Peyer's patch (tissue), 4 donors: ENCODE measurements around the gene SLC30A4. TPM values are rescaled to one million over a fixed set of nuclear protein-coding genes. Genes with fewer than 3 reads are reported as not detected.

Experiments
- DNase-seq, 3 donors: peaks; one replicate each; pipeline ENCODE4 v3.0.0-alpha.2; 2017 to 2019
- H3K27ac ChIP-seq, 4 donors: fragments of 200-600 bp; sonication (generic); one replicate each; pipeline ENCODE4 v1.5.1; 2016 to 2019
- H3K27me3 ChIP-seq, 2 donors: fragments of 200-600 bp; sonication (generic); one replicate each; pipeline ENCODE4 v1.5.1; 2019
- H3K36me3 ChIP-seq, 3 donors: fragments of 200-600 bp; sonication (generic); one replicate each; pipeline ENCODE4 v1.5.1; 2016 to 2019
- H3K4me1 ChIP-seq, 4 donors: fragments of 200-600 bp; sonication (generic); one replicate each; pipeline ENCODE4 v1.5.1; 2016 to 2019
- H3K4me3 ChIP-seq, 4 donors: fragments of 200-600 bp; sonication (generic); 1 replicate in 3 of 4; 2 replicates in 1 of 4; pipeline ENCODE4 v1.5.1; 2016 to 2019; ENCODE audit warnings: mild to moderate bottlenecking in 1 of 4
- H3K9me3 ChIP-seq, 4 donors: fragments of 200-600 bp; sonication (generic); one replicate each; pipeline ENCODE4 v1.5.1; 2016 to 2019; ENCODE audit warnings: mild to moderate bottlenecking in 1 of 4
- POLR2A ChIP-seq, 2 donors: fragments of 450-650 bp; IDR thresholded peaks; one replicate each; pipeline ENCODE4 v1.5.1; 2017; ENCODE audit warnings: antibody characterized with exemption in 2 of 2, mild to moderate bottlenecking in 2 of 2, moderate library complexity in 2 of 2
- total RNA-seq, 4 donors: library from RNA; depleted of rRNA; stranded (reverse); fragments of >200 nt; gene quantifications; one replicate each; pipeline ENCODE4 v1.1.0, GENCODE V29; 2016
- TF ChIP-seq, protein P1 (sequence below), 6 experiments: fragments of 450-650 bp in 4 of 6; fragments of 200-600 bp in 2 of 6; sonication (generic) in 1 of 6; IDR thresholded peaks; one replicate each; pipeline ENCODE4 v1.5.1; 2017 to 2019; ENCODE audit warnings: antibody characterized with exemption in 6 of 6, mild to moderate bottlenecking in 3 of 6, moderate library complexity in 1 of 6

SLC30A4 gene
- total RNA-seq, 4 donors from 2014 or later = 6.6 to 63.4 (median 42.0) TPM

GRCh38 chr15:45456212-45457106, 66.1 kb downstream of the SLC30A4 start:
- no peak for TF ChIP-seq POLR2A (IDR thresholded peaks at IDR 0.05)
- TF ChIP-seq, protein P1, sequence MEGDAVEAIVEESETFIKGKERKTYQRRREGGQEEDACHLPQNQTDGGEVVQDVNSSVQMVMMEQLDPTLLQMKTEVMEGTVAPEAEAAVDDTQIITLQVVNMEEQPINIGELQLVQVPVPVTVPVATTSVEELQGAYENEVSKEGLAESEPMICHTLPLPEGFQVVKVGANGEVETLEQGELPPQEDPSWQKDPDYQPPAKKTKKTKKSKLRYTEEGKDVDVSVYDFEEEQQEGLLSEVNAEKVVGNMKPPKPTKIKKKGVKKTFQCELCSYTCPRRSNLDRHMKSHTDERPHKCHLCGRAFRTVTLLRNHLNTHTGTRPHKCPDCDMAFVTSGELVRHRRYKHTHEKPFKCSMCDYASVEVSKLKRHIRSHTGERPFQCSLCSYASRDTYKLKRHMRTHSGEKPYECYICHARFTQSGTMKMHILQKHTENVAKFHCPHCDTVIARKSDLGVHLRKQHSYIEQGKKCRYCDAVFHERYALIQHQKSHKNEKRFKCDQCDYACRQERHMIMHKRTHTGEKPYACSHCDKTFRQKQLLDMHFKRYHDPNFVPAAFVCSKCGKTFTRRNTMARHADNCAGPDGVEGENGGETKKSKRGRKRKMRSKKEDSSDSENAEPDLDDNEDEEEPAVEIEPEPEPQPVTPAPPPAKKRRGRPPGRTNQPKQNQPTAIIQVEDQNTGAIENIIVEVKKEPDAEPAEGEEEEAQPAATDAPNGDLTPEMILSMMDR (IDR thresholded peaks at IDR 0.05) = no peak
- Histone ChIP-seq H3K4me1 (peaks cover 0 to 35% (median 10%) of the 10 kb centered on the region in 4 donors), H3K27me3 (no peaks in the 10 kb centered on the region), H3K27ac (peak overlapping the region; percentile 1 to 70 (median 42)), H3K4me3 (no peak overlapping the region), H3K9me3 (no peaks in the 10 kb centered on the region), H3K36me3 (no peaks in the 10 kb centered on the region)
- DNase-seq = peak in 2 of 3 donors; percentile 33 to 84

DNA sequence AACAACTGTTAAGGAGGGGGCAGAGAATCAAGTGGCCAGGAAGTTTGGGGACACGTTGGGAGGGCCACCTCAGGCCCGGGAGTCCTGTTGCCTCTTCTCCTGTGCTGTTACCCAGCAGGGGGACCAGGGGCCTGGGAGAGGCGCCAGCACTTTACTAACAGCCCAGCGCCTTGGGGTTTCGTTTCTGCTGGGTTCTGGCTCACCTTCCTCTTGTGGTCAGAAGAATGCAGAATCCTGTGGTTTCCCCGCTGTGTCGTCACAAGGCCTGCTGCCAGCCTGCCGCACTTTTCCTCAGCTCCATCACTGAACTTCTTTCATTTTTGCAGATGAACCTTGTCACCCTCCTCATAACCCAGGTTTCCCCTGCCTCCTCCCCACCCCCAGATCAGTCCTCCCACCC, 67.7 kb downstream of the SLC30A4 start:
- H3K4me1 ChIP-seq = peaks cover 0 to 35% (median 10%) of the 10 kb centered on the region in 4 donors
- H3K4me3 ChIP-seq = no peak overlapping the region
- peak; percentile 60 to 90 (median 83) for DNase-seq
- H3K27me3 ChIP-seq = no peaks in the 10 kb centered on the region
- TF ChIP-seq, protein P1 (IDR thresholded peaks at IDR 0.05) = no peak
- no peak for TF ChIP-seq POLR2A (IDR thresholded peaks at IDR 0.05)
- no peaks in the 10 kb centered on the region for H3K36me3 ChIP-seq
- H3K9me3 ChIP-seq = no peaks in the 10 kb centered on the region
- H3K27ac ChIP-seq = peak overlapping the region; percentile 14 to 59 (median 44)

GRCh38 chr15:45451265-45451664, 71.3 kb downstream of the SLC30A4 start:
- Histone ChIP-seq H3K9me3 (no peaks in the 10 kb centered on the region), H3K4me1 (peaks cover 0 to 30% (median 6%) of the 10 kb centered on the region in 4 donors), H3K36me3 (no peaks in the 10 kb centered on the region), H3K27me3 (no peaks in the 10 kb centered on the region), H3K4me3 (peak overlapping the region in 1 of 4 donors; percentile 43), H3K27ac (peak overlapping the region in 3 of 4 donors; percentile 3 to 80 (median 74))
- DNase-seq = no peak
- TF ChIP-seq POLR2A (IDR thresholded peaks at IDR 0.05) = no peak
- TF ChIP-seq, protein P1 (IDR thresholded peaks at IDR 0.05) = no peak

DNA sequence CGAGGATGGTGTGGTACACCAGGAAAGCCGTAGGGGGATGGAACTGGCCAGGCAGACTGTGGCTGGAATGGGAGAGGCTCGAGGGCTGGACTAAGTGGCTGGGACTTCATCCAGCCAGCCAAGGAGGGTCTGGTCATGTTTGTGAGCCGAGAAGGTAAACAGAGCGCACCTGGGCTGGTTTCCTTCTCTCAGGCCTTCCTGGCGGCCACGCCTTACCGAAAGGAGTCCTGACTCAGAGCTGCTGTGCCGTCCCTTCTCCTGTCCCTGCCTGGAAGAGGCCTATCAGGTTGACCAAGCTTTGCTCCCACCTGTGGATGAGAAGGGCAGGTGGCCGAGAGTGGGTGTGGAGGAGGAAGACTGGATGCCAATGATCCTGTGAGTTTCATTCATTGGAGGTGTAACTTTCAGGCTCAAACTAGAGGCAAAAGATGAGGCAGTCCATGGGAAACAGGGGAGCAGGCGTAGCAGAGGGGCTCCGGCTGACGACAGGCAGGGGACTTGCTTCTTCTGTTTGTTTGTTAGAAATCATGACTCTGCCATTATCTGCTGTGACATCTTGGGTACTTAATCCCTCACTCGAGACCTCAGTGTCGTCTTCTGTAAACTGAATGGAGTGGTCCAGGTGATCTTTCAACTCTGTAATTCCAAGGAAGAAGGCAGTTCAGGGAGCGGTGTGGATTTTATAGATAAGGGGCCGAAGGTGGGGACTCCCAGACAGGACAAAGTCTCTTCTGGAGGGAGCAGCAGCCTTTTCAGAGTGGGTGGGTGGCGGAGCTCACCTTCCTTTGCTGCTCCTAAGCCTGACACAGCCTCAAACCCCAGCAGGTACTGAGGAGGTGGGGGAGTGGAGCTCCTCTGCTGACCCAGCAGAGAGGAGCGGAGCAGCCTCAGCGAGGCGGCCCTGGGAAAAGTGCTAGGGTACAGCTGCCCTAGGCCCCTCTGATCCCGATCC, 72.4 kb downstream of the SLC30A4 start:
- H3K4me1 ChIP-seq = peaks cover 0 to 36% (median 3%) of the 10 kb centered on the region in 4 donors
- peak overlapping the region in 3 of 4 donors; percentile 74 to 83 (median 80) for H3K27ac ChIP-seq
- H3K27me3 ChIP-seq = no peaks in the 10 kb centered on the region
- no peaks in the 10 kb centered on the region for H3K9me3 ChIP-seq
- TF ChIP-seq, protein P1 (IDR thresholded peaks at IDR 0.05) = no peak
- peak in 1 of 2 donors; percentile 39 for TF ChIP-seq POLR2A (IDR thresholded peaks at IDR 0.05)
- H3K4me3 ChIP-seq = peak overlapping the region in 2 of 4 donors; percentile 43 to 48
- H3K36me3 ChIP-seq = no peaks in the 10 kb centered on the region
- DNase-seq = peak in 2 of 3 donors; percentile 80 to 82

DNA sequence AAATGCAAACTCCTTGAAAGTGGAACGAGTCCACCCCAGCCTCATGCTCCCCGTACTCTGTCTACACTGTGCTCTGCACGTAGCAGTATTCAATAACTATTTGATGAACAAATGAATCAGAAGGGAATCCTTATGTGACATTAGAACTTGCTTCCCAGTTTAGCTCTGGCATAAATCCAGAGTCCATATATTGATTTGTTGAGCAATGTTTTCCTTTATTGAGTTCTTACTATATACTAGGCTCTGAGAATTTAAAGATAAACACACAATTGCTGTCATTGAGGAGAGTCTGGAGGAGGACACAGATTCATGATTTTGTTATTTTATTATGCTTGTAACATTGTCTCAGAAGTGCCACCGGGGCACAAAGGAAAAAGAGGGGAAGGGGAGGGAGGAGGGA, 73.2 kb downstream of the SLC30A4 start:
- no peak for TF ChIP-seq POLR2A (IDR thresholded peaks at IDR 0.05)
- TF ChIP-seq, protein P1 (IDR thresholded peaks at IDR 0.05) = peak in 1 of 6 experiments; percentile 1
- peak overlapping the region in 3 of 4 donors; percentile 74 to 83 (median 80) for H3K27ac ChIP-seq
- H3K36me3 ChIP-seq = no peaks in the 10 kb centered on the region
- H3K4me1 ChIP-seq = peaks cover 0 to 28% (median 0%) of the 10 kb centered on the region in 4 donors
- H3K27me3 ChIP-seq = no peaks in the 10 kb centered on the region
- no peaks in the 10 kb centered on the region for H3K9me3 ChIP-seq
- H3K4me3 ChIP-seq = peak overlapping the region in 2 of 4 donors; percentile 43 to 48
- DNase-seq = no peak
